NCI-H128 (cell line): ENCODE measurements around the gene KCNJ4.
"Not testable (repeated sequence)": the region's sequence is repeated elsewhere in the genome, so short reads cannot be mapped to it uniquely, and the experiment has no call there.

ENCODE experiments used
- DNase-seq: peaks from one replicate; lab custom pipeline; 2025; ENCODE audit not compliant: unreplicated experiment; lab: John Stamatoyannopoulos, UW

The KCNJ4 gene

GRCh38 chr22:38388506-38389427, 66.2 kb downstream of the KCNJ4 start:
- DNase-seq = not testable (repeated sequence)

GRCh38 chr22:38386918-38387317, 68.1 kb downstream of the KCNJ4 start:
- not testable (repeated sequence) for DNase-seq

- no peak for DNase-seq
These were observed 71.6 kb downstream of the KCNJ4 start for GRCh38 chr22:38383417-38383816.

GRCh38 chr22:38381371-38381770, 73.6 kb downstream of the KCNJ4 start:
- DNase-seq = not testable (repeated sequence)
